ENCODE results near the gene TCEAL5.
"Not testable (repeated sequence)": the region's sequence is repeated elsewhere in the genome, so short reads cannot be mapped to it uniquely, and the experiment has no call there.

The TCEAL5 gene

GRCh38 chrX:103233263-103233662 is 43.3 kb downstream of the TCEAL5 start:
- no peak for DNase-seq

GRCh38 chrX:103225918-103226317 is 50.6 kb downstream of the TCEAL5 start:
- DNase-seq: not testable (repeated sequence)

Data from NCI-H524 (cell line).